A549 (cell line): ENCODE data around the gene LIMA1. TPM values are rescaled to one million over a fixed set of nuclear protein-coding genes. Genes with fewer than 3 reads are reported as not detected.

Source experiments
- ATAC-seq, 2 experiments: fragments of 200-7000 bp in 1 of 2; fragments of >200 bp in 1 of 2; cut with Nextera tagmentation in 1 of 2; cut with Tn5 transposase in 1 of 2; 3 replicates each; pipeline versions ENCODE4 v1.8.0 to v1.9.1; 2018 to 2020; ENCODE audit warnings: mild to moderate bottlenecking in 1 of 2, moderate library complexity in 1 of 2
- CTCF ChIA-PET: fragments of 300-600 bp; sonication (Branson Sonifier 250); formaldehyde crosslinking; extraction: SDS; loops from one replicate; lab custom pipeline; 2021; ENCODE audit warnings: antibody characterized with exemption, inconsistent platforms; lab: Yijun Ruan, JAX
- POLR2A ChIA-PET: fragments of 350-600 bp; formaldehyde crosslinking; extraction: SDS; loops from one replicate; lab custom pipeline; 2021; ENCODE audit warnings: antibody characterized with exemption, inconsistent platforms; lab: Yijun Ruan, JAX
- DNase-seq, 2 experiments: peaks; one replicate each; pipeline versions ENCODE4 v3.0.0 to v3.0.0-alpha.2; 2011 to 2016; ENCODE audit warnings: low read depth in 1 of 2, low spot score in 1 of 2
- FAIRE-seq: peaks from 2 replicates; lab custom pipeline; 2011; peaks lifted over from hg19 to GRCh38; lab: Jason Lieb, UNC
- H3K27ac ChIP-seq, 2 experiments: fragments of >200 bp; sonication (Bioruptor Twin); formaldehyde crosslinking; 3 replicates each; pipeline ENCODE4 v1.5.1; 2016 to 2017
- H3K4me1 ChIP-seq: fragments of >200 bp; sonication (Bioruptor Twin); formaldehyde crosslinking; 3 replicates; pipeline ENCODE4 v1.6.1; 2016
- H3K4me2 ChIP-seq: fragments of >200 bp; sonication (Bioruptor Twin); formaldehyde crosslinking; 3 replicates; pipeline ENCODE4 v1.6.1; 2016
- H3K4me3 ChIP-seq: fragments of >200 bp; sonication (Bioruptor Twin); formaldehyde crosslinking; 3 replicates; pipeline ENCODE4 v1.5.1; 2016
- H3K9me3 ChIP-seq: fragments of >200 bp; sonication (Bioruptor Twin); formaldehyde crosslinking; 3 replicates; pipeline ENCODE4 v1.6.1; 2016
- BCL3 ChIP-seq: fragments of >200 bp; sonication (Bioruptor Twin); formaldehyde crosslinking; IDR thresholded peaks from 3 replicates; pipeline ENCODE4 v1.6.1; 2016
- CBX8 ChIP-seq: fragments of 200-600 bp; sonication (generic); IDR thresholded peaks from 2 replicates; pipeline ENCODE4 v1.6.1; 2016
- CEBPB ChIP-seq, 2 experiments: fragments of >200 bp in 1 of 2; sonication (Bioruptor Twin) in 1 of 2; formaldehyde crosslinking in 1 of 2; IDR thresholded peaks; 2 replicates each; pipeline ENCODE4 v1.6.1; 2012 to 2016
- CHD2 ChIP-seq: fragments of 150-350 bp; IDR thresholded peaks from 2 replicates; pipeline ENCODE4 v1.6.1; 2014; ENCODE audit warnings: low read length; ENCODE audit not compliant: partially characterized antibody
- EHF ChIP-seq: fragments of 250-450 bp; sonication (Bioruptor Pico); IDR thresholded peaks from 2 replicates; pipeline ENCODE4 v1.5.0; 2020; ENCODE audit warnings: mild to moderate bottlenecking
- EHMT2 ChIP-seq: fragments of 200-600 bp; sonication (generic); IDR thresholded peaks from 2 replicates; pipeline ENCODE4 v1.6.1; 2016; ENCODE audit warnings: antibody characterized with exemption, low read depth, mild to moderate bottlenecking, moderate library complexity
- ELK1 ChIP-seq: fragments of 150-350 bp; IDR thresholded peaks from 2 replicates; pipeline ENCODE4 v1.6.1; 2014; ENCODE audit warnings: low read depth, mild to moderate bottlenecking, low read length
- GATA3 ChIP-seq: IDR thresholded peaks from 2 replicates; pipeline ENCODE4 v1.6.1; 2012; ENCODE audit warnings: borderline replicate concordance
- HMGXB4 ChIP-seq: fragments of 250-450 bp; sonication (Bioruptor Pico); IDR thresholded peaks from 2 replicates; pipeline ENCODE4 v1.5.0; 2021; ENCODE audit warnings: mild to moderate bottlenecking, moderate library complexity, borderline replicate concordance
- HOXA7 ChIP-seq: fragments of 250-450 bp; sonication (Bioruptor Pico); IDR thresholded peaks from 2 replicates; pipeline ENCODE4 v1.5.0; 2020; ENCODE audit warnings: mild to moderate bottlenecking, moderate library complexity
- JUN ChIP-seq, 2 experiments: fragments of >200 bp; sonication (Bioruptor Twin); formaldehyde crosslinking; IDR thresholded peaks; 2 replicates in 1 of 2; 3 replicates in 1 of 2; pipeline ENCODE4 v1.6.1; 2016 to 2017
- JUNB ChIP-seq: fragments of >200 bp; sonication (Bioruptor Twin); formaldehyde crosslinking; IDR thresholded peaks from 2 replicates; pipeline ENCODE4 v1.6.1; 2016
- NFE2L2 ChIP-seq: fragments of 150-350 bp; conservative IDR thresholded peaks from 2 replicates; pipeline ENCODE4 v1.6.1; 2014; ENCODE audit warnings: low read length
- NPAS2 ChIP-seq: fragments of 250-450 bp; sonication (Bioruptor Pico); IDR thresholded peaks from 2 replicates; pipeline ENCODE4 v1.8.0; 2022; ENCODE audit warnings: mild to moderate bottlenecking, moderate library complexity, borderline replicate concordance
- PHF8 ChIP-seq: fragments of 200-600 bp; sonication (generic); IDR thresholded peaks from 2 replicates; pipeline ENCODE4 v1.6.1; 2016; ENCODE audit warnings: low read depth, mild to moderate bottlenecking, antibody characterized with exemption, moderate library complexity, borderline replicate concordance
- RCOR1 ChIP-seq: fragments of 150-350 bp; IDR thresholded peaks from 2 replicates; pipeline ENCODE4 v1.6.1; 2014; ENCODE audit warnings: antibody characterized with exemption, low read length, low read depth
- RNF2 ChIP-seq: fragments of 200-600 bp; sonication (generic); IDR thresholded peaks from 2 replicates; pipeline ENCODE4 v1.6.1; 2016; ENCODE audit warnings: low read depth, mild to moderate bottlenecking, antibody characterized with exemption, moderate library complexity, borderline replicate concordance
- SMC3 ChIP-seq: fragments of >200 bp; sonication (Bioruptor Twin); formaldehyde crosslinking; IDR thresholded peaks from 3 replicates; pipeline ENCODE4 v1.6.1; 2018; ENCODE audit warnings: inconsistent platforms
- TFCP2L1 ChIP-seq: fragments of 250-450 bp; sonication (Bioruptor Pico); IDR thresholded peaks from 2 replicates; pipeline ENCODE4 v1.5.0; 2021; ENCODE audit warnings: mild to moderate bottlenecking
- ZSCAN20 ChIP-seq: fragments of 250-450 bp; sonication (Bioruptor Pico); IDR thresholded peaks from 2 replicates; pipeline ENCODE4 v1.8.0; 2022; ENCODE audit warnings: mild to moderate bottlenecking, moderate library complexity
- WGBS: methylation state at CpG from one replicate; pipeline ENCODE4 v1.1.6; 2017; ENCODE audit errors: missing lambda C conversion rate; 5-methylcytosine and 5-hydroxymethylcytosine counted together
- polyA plus RNA-seq, 4 experiments: library from polyadenylated mRNA; depleted of rRNA in 3 of 4; stranded (reverse); fragments of >200 nt; fragmentation: RNase III in 1 of 4; extraction: RNeasy Plus Mini Kit Qiagen cat#74134 plus additional on column Dnase treatment in 1 of 4; gene quantifications; 2 replicates in 3 of 4; 3 replicates in 1 of 4; pipeline ENCODE4 v1.2.3, GENCODE V29; 2011 to 2017

The LIMA1 gene
- polyA plus RNA-seq, 2 of the 4 experiments (the other 2 are of a cell fraction), result 9.0 to 23.4 TPM

GRCh38 chr12:50249464-50250182 lies 33.7 kb downstream of the LIMA1 start:
- TF ChIP-seq ZSCAN20 (CRISPR knock-in tag) (no peak), HOXA7 (no peak), BCL3 (no peak), TFCP2L1 (CRISPR knock-in tag) (no peak), JUN (IDR thresholded peaks at IDR 0.05) (no peak), CHD2 (no peak), SMC3 (no peak), NFE2L2 (no peak), RCOR1 (no peak), EHMT2 (no peak), PHF8 (no peak), EHF (CRISPR knock-in tag) (no peak), CBX8 (no peak), HMGXB4 (CRISPR knock-in tag) (no peak), ELK1 (no peak), JUNB (no peak), NPAS2 (CRISPR knock-in tag) (no peak), GATA3 (no peak), RNF2 (no peak)
- Histone ChIP-seq H3K4me2 (peak overlapping the region; percentile 42), H3K4me1 (peaks cover 58% of the 10 kb centered on the region), H3K27ac (peak overlapping the region; percentile 17 to 55; a peak in 3 of 6 replicates), H3K9me3 (no peaks in the 10 kb centered on the region), H3K4me3 (no peak overlapping the region)
- no peak for DNase-seq
- 52% methylated on average over 5 of the region's 5 CpGs for WGBS
- CTCF ChIA-PET, result interaction anchor here (0.6 to 1.7 kb wide), 4 partner anchors 18 to 194 kb away, joined by 3 to 4 read pairs (median 3); no protein-coding TSS in a partner anchor
- POLR2A ChIA-PET, result no interaction called here
- no peak for ATAC-seq
- no peak for FAIRE-seq

- no peak for FAIRE-seq
- Histone ChIP-seq H3K4me1 (peaks cover 51% of the 10 kb centered on the region), H3K4me3 (no peak overlapping the region), H3K9me3 (no peaks in the 10 kb centered on the region), H3K4me2 (peak overlapping the region; percentile 42), H3K27ac (peak overlapping the region; percentile 32 to 78; a peak in 4 of 6 replicates)
- no peak for DNase-seq
- WGBS, result 95% methylated on average over 2 of the region's 2 CpGs
- no peak for ATAC-seq
- TF ChIP-seq HOXA7, result no peak
- TF ChIP-seq CEBPB (IDR thresholded peaks at IDR 0.05), result no peak
- POLR2A ChIA-PET, result no interaction called here
- CTCF ChIA-PET, result interaction anchor here (1.3 to 1.7 kb wide), 2 partner anchors 17 to 41 kb away, joined by 3 to 4 read pairs; no protein-coding TSS in a partner anchor
Observed at GRCh38 chr12:50248883-50249282, 34.4 kb downstream of the LIMA1 start.
